ENCODE results near the gene OXER1.

- TF ChIP-seq CTCF (IDR thresholded peaks at IDR 0.05) (no peak), SIN3A (IDR thresholded peaks at IDR 0.05; ENCODE audit: borderline replicate concordance, insufficient read depth, low read depth, low read length) (no peak), TCF7L2 (IDR thresholded peaks at IDR 0.05; ENCODE audit: low read depth, low read length) (no peak)
Measured at GRCh38 chr2:42758751-42759150, 5.2 kb downstream of the OXER1 start.

All from Panc1 (cell line).